Stromal cell of bone marrow (primary cell): ENCODE measurements around the gene CNDP2.

ENCODE experiments used
- DNase-seq: peaks from one replicate; pipeline ENCODE4 v3.0.0-alpha.2; 2012; ENCODE audit warnings: low read depth

The CNDP2 gene

DNA sequence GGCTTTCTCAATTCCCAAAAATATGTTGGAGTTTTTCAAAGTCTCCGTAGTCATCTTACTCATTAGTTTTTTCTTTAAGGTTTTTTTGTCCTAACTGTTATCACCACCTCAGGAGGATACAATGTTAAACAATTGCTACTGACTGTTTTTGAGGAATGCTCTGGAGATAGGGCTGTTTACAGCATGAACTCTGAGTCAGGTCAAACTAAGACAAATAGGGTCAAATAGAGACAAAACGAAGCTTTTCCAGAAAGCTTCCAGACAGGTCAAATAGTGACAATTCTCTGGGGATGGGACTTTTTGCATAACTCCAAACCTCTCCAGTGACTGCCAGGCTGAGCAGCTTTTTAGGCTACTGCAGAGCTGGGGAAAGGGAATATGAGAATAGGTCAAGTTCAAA, 23.9 kb upstream of the CNDP2 start:
- no peak for DNase-seq

DNA sequence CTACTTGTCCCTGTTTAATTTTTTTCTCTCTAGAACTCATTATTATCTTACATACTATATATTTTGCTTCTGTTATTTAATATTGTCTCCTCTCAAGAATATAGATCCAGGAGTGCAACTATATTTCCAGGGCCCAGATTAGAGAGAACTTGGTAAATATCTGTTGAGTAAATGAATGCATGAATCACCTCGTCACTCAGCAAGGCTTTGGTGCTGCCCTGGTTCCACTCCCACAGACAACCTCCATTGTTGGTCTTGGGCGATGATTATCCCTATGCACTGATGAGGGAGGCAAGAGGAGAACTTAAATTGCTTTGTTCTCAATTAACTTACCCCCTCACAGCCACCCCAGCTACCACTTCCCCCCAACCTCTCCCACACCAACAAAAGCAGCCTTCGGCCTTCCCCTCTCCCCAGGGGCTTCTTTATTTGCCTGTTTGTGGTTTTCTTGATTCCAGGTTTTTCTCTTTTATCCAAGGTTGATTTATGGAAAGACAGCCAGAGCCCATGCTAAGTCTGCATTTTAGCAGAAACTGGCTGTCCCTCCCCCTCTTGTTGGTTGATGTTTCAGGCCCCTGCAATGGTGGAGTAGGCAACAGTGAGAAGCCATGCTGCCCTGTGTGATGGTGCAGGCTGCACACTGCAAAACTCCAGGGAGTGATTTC, 22.1 kb upstream of the CNDP2 start:
- DNase-seq: no peak

DNA sequence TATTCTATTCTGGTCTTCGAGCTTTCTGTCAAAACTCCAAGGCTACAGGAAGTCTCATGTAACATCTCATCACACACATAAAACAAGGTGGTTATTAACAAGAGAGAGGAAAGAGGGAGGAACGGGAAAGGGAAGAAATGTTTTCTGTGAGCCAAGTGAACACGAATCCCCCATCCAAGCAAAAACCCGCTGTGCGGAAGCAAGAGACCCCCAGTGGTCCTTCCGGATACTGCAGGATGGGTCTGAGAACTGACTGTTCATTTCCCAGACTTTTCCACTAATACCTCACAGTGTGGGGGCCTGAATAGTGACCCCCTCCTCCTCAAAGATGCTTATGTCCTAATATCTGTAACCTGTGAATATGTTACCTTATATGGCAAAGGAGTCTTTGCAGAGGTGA, 20.0 kb upstream of the CNDP2 start:
- DNase-seq: no peak

DNA sequence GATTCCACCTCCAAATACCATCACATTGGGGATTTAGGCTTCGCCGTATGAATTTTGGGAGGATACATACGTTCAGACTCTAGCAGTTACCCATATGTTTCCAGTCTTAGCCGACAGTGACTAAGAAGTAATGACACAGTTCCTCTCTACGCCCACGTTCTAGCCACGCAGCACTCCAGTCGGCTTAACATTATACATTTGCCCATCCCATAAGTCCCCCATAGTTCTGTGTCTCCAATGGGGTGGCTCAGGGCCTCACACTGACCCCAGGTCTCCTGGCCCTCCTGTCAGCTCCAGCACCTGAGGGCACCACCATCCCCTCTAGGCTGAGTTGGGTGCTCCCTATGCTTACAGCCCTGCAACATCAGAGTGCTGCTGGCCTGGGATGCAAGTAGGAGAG, 18.4 kb upstream of the CNDP2 start:
- DNase-seq: no peak

DNA sequence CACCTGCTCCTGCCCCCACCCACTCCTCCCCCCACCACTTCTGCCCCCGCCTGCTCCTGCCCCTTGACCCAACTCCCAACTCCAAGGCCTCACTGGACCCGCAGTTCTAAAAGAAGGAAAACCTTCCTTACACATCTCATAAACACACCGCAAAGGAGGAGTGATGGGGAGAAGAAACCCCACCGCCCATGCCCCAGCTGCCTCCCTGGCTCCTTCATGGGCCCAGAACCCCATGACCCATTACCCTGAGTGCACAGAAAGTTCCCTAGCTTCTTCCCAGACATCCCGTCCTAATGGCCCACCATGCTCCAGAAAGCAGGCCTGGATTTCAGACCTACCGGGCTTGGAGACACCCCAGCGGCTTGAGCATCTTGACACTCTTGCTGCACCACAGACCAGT, 17.8 kb upstream of the CNDP2 start:
- no peak for DNase-seq

DNA sequence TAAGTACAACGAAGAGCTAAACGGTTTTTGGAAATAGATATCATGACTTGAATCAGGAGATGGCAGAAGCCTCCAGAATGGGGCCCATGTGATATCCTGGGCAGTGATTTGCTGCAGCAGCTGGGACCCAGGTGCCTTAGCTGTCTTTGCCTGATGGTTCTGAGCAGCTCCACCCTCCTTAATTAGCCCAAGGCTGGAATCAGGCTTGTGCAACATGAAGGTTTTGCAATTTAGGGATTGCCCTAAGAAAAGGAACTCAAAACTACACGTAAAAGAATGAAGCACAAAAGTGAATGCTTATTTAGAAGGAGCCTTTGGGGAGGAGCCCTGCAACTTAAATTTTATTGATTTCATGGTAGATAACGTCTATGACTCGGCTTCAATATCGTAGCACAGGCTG, 17.3 kb upstream of the CNDP2 start:
- no peak for DNase-seq

DNA sequence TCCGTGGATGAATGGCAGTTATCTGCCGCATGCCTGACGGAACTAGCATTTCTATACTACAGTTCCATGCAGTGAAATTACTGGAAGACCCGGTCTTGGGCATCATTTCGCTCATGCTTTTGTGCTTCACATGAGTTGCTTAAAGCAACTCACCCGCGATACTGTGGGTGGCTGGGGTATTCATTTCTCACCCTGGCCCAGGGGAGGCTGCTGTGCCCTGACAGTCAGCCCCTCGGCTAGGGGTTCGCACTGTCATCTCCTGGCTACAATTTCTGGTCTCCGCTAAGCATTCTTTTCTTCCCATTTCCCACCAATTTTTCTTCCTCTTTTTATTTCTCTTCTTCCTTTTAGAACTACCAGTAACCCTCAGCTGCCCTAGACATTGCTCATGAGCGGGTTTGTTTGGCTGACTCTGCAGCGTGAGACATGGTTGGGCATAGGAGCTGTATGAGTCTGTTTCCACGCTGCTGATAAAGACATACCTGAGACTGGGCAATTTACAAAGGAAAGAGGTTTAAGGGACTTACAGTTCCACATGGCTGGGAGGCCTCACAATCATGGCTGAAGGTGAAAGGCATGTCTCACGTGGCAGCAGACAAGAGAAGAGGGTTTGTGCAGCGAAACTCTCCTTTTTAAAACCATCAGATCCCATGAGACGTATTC, 16.5 kb upstream of the CNDP2 start:
- no peak for DNase-seq

DNA sequence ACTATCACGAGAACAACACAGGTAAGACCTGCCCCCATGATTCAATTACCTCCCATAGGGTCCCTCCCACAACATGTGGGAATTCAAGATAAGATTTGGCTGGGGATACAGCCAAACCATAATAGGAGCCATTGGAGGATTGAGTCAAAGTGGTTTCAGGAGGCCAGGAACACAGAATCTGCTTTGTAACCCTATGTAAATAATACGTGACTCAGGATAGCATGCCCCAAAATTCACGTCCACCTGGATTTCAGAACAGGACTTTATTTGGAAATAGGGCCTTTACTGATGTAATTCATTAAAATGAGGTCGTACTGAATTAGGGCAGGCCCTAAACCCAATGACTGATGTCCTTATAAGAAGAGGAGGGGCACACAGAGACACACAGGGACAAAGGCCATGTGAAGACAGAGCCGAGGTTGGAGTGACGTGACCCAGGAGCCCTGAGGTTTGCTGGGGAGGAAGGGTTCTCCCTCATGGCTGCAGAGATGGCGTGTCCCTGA, 16.0 kb upstream of the CNDP2 start:
- DNase-seq: no peak

DNA sequence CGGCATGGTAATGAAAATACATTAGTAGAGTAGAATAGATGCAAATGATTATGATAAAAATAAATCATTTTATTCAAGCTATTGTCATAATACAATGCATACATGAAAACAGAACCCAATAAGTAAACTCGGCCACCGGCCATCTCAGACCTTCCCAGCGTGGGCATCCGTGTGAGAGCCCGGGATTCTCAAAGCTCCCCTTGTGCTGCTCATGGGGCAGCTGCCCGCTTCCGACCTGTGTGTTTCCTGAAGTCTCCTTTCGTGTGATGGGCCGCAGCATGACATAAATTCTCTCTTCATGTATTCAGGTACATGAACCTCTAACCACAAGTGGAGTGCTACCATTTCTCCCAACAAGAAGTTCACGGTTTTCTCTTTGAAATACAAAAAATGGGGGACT, 13.5 kb upstream of the CNDP2 start:
- no peak for DNase-seq

DNA sequence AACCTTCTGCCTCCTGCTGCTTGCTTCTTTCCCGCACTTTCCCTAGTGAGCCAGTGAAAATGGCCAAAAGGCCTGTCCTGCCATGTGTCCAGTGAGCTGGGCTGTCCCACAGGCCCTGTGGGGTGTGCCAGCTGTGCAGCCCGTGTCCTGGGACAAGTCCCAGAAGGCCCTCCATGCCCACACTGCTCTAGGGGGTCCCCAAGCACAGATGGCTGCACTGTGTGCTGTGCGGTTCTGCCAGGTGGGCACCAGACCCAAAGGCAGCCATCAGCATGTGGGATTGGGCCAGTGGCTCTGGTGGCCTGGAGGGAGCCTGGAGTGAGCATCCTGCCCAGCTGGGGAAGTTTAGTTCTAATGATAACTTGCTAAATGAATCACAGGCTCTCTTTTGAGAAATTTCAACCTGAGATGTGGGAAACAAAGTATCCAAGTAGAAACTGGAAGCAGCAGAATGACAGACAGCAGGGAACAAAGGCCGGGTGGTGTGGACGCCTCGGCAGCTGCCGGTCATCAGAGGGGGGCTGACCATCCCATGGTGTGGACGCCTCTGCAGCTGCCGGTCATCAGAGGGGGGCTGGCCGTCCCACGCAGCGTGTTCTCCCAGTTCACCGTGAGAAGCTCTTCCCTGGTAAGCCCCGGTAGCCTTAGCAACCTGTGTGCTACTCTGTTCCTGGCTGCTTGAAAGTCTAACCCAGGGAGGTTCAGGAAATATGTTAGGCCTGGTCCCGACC, 9.9 kb upstream of the CNDP2 start:
- DNase-seq: no peak

DNA sequence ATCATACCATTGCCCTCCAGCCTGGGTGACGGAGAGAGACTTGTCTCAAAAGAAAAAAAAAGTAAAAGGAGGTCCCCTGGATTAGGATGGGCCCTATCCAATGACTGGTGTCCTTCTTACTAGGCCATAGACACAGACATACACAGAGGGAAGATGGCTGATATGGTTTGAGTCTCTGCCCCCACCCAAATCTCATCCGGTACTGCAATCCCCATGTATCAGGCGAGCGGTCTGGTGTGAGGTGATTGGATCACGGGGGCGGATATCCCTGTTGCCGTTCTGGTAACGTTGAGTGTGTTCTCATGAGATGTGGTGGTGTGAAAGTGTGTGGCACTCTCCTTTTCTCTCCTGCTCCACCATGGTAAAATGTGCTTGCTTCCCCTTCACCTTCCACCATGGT, 7.8 kb upstream of the CNDP2 start:
- no peak for DNase-seq

DNA sequence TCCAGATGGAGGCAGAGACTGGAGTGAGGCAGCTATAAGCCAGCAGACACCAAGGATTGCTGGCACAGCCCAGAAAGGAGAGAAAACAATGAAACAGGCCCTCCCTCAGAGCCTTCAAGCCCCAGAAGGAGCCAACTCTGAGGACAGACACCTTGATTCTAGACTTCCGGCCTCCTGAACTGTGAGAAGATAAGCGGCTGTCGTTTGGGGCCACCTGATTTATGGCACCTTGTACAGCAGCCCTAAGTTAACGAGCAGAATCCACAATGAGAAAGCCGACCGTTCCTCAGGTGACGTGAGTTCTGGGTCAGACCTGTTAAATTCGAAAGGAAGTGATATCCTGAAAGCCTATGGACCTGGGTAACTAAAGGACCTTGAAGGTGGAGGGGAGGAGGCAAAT, 7.3 kb upstream of the CNDP2 start:
- DNase-seq: no peak

DNA sequence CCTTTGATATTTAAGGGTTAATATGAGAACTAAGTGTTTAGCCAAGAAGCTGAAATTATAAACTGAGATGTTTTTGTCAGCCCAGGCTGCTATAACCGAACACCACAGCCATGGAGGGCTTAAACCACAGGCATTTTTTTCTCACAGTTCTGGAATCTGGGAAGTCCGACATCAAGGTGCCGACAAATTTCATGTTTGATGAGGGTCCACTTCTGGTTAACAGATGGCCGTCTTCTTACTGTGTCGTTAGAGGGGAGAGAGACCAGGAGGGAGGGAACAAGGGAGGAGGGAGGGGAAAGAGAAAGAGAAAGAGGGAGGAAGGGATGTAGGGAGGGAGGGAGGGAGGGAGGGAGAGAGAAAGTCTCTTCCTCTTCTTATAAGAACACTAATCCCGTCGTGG, 6.5 kb upstream of the CNDP2 start:
- no peak for DNase-seq

DNA sequence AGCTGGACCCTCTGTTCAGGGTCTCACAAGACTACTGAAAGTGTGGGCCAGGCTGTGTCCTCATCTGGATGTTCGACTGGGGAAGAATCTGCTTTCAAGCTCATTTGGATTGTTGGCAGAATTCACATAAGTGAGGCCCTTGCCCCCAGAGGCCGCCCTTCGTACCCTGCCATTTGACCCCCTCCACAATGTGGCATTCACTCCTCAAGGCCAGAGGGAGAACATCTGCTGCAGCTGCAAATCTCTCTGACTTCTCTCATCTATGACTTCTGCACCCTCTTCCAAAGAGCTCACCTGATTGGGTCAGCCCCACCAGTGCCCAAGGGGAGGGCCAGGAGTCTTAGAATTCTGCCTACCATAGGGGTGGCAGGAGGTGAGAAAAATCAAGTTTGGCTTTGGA, 3.9 kb upstream of the CNDP2 start:
- DNase-seq: no peak

DNA sequence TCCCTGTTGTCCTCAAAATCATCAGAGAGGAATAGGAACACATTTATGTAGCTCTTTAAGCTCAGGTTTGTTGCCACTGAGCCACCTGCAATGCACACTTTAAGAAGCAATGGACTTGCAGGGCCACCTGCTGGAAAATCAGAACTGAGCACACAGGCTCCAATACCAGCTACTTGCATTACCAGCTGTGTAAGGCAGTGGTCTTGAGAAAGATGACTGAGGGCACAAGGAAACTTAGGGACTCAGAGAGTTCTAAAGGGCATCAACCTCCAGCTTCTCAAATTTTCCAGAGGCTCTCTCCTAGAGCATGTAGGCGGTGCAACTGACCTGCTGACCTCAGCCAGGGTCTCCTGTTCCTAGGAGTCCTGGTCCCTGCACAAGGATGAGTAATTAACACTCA, 2.5 kb upstream of the CNDP2 start:
- no peak for DNase-seq

DNA sequence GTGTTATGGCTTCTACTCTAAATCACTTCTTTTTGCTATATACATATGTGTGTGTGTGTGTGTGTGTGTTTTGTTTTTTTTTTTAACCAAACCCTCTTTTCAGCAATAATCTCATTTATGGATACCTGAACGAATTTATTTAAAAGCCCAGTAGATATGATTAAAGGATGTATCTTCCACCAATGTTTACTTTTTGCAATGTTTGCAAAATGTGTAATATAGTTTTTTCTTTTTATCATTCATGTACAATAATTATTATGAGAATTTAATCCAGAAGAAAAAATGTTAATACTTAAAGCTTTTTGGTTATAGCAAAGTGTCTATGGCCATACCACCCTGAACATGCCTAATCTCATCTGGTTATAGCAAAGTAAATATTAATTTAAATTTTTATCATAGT, 1.6 kb upstream of the CNDP2 start:
- no peak for DNase-seq

DNA sequence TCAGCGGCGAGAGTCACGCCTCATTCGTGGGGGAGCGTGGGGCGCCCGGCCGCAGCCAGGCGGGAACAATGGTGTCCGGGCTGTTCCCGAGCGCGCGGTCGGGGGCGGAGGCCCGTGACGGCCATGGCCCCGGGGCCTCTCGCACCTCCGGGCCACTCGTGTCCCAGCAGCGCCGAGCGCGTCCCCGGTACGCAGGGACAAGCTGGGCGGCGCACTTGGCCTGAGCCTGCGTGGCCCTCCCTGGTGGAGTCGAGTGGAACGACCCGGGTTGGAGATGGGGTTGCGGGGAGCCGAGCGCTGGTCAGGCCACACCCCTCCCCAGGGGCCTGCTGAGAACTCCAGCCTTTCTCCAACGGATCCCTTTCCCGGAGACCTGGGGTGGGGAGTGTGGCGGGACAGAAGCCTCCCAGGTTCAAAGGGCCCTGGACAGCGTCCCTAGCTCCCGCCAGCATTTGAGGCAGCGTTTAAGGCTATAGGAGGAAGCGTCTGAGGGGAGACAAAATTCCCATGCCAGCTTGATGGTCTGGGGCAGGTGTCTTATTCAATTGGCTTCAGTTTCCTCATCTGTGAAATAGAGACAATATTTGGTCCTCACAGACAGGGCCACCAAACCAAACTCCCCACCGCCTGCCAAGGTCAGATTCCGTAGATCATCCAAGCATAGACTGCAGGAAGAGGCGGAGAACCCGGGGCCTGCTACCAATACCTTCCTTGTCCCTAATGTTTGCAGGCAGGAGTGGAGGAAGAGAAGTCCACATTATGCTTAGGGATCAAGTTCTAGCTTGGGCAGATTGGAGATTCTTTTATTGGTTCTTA, 553 bp downstream of the CNDP2 start:
- peak; percentile 31 for DNase-seq

DNA sequence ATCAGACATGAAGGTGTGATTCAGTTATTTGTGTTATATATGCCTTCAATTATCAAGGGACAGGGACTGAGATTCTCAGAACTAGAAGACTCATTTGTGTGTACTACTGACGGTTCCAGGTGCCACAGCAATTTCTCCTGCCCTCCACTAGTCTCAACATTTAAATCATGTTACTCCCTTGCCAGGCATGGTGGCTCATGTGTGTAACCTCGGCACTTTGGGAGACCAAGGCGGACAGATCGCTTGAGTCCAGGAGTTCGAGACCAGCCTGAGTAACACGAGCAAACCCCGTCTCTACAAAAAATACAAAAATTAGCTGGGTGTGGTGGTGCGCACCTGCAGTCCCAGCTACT, 1.1 kb downstream of the CNDP2 start:
- DNase-seq: no peak

DNA sequence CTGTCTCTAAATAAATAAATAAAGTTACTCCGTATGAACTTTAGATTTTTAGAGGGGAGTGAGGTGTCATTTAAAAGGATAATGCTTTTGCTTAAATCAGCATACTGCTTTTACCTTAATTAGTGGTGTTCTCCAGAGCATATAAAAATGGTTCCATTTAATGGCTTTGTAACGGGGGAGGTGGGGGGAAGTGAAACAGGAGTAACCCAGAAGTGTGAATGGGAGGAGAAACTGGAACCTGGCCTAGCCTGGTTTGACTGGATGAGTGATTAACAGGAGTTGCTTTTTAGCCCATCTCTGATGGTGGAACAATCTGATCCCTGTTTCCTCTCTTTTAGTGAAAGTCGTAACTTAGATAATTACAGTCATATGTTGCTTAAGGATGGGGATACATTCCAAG, 1.6 kb downstream of the CNDP2 start:
- no peak for DNase-seq

DNA sequence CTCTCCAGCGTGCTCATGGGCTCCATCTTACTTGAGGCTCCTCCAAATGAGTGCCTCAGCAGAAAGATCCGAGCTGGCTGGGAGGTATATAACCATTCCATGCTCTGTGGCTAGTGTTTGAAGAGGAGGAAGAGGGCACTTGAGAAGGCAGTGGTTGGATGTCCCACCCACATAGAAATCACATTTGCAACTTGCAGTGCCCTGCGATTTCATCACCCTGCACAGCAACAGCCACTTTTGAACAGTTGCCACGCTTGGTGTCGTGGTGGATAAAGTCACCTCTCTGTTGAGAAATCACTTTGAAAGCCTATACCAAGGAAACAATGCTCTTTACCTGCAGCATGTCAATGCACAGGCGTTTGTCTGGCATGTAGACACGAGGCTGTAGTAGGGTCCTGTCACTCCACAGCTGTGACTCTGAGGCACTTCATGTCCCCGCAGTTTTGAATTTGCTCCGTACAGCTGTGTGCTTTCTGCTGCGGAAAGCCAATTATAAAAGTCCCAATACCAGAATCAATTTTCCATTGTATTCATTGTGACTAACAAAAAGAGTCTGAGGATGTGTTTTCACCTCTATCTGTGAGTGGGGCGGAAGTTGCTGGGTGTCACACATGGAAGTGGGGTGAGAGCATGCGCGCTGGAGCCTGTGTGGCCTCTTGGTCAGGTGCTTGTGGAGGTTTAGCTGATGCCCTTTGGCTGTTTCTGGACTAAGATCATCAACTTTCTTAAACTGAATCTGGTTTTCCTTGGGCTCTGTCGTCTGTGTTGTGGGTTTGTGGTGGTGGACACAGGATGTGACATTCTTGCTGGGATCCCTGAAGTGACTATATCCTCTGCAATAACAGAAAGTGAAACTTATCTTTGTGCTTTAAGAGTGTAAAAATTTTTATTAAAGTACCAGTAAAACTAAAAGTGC, 2.8 kb downstream of the CNDP2 start:
- no peak for DNase-seq

DNA sequence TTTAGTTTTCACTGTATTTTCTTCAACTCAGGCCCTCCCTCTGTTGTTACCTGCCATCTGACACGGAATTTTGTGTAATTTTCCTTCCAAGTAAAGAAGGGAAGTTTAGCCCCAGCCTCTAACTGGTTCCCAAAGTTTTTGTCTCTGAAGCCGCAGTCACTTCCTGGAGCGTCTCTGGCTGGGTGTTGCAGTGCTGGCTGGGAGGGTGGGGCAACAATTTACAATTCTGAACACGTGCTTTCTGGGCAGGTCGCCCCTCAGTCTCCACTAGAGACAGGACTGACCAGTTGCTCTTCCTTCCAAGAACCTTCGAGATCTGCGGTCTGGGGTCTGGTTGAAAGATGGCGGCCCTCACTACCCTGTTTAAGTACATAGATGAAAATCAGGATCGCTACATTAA, 3.5 kb downstream of the CNDP2 start:
- no peak for DNase-seq

DNA sequence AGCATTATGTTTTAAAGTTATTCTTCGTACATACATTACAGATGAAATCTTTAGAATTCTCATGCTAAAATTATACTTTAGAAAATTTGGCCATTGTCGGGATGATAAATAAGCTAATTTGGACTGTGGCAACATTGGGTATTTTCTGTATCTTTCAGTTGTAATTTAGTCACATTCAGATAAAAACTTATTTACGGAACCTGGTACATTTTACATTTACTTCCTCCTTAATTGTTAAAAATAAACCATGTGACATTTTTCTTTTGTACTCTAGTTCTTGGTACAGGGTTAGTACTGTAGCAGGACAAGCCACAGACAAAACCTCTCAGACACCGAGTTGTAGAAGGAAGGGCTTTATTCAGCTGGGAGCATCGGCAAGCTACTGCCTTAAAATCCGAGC, 4.2 kb downstream of the CNDP2 start:
- DNase-seq: no peak
